22Rv1 (cell line): ENCODE results near the gene UNC13C.

Experiments used
- H3K27ac ChIP-seq: fragments of 450-650 bp; 2 replicates; pipeline ENCODE4 v1.5.1; 2017
- ZFX ChIP-seq: fragments of 450-650 bp; IDR thresholded peaks from 2 replicates; pipeline ENCODE4 v1.6.1; 2017; ENCODE audit warnings: antibody characterized with exemption, borderline replicate concordance
- TF ChIP-seq, protein P1 (sequence below): fragments of 450-650 bp; IDR thresholded peaks from 2 replicates; pipeline ENCODE4 v1.5.1; 2017; ENCODE audit warnings: mild to moderate bottlenecking

UNC13C gene

DNA sequence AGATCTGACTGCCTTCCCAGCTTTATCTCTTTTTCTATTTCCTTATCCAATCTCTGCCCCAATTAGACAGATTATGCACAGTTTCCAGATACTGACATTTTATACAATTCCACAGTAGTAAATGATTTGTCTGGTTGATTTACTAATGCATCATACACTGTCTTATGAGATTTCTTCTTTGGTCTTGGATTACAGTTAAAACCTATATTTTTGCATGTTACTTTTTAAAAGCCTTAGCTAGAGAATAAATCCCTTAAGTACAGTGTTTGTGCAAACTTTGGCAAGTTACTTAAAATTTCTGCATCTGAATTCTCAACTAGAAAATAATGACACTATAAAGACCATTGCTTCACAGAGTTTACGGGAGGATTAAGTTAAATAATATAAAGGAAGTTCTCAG is 6.0 kb downstream of the UNC13C start:
- TF ChIP-seq ZFX, result no peak
- TF ChIP-seq, protein P1, sequence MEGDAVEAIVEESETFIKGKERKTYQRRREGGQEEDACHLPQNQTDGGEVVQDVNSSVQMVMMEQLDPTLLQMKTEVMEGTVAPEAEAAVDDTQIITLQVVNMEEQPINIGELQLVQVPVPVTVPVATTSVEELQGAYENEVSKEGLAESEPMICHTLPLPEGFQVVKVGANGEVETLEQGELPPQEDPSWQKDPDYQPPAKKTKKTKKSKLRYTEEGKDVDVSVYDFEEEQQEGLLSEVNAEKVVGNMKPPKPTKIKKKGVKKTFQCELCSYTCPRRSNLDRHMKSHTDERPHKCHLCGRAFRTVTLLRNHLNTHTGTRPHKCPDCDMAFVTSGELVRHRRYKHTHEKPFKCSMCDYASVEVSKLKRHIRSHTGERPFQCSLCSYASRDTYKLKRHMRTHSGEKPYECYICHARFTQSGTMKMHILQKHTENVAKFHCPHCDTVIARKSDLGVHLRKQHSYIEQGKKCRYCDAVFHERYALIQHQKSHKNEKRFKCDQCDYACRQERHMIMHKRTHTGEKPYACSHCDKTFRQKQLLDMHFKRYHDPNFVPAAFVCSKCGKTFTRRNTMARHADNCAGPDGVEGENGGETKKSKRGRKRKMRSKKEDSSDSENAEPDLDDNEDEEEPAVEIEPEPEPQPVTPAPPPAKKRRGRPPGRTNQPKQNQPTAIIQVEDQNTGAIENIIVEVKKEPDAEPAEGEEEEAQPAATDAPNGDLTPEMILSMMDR, result no peak
- no peak overlapping the region for H3K27ac ChIP-seq

DNA sequence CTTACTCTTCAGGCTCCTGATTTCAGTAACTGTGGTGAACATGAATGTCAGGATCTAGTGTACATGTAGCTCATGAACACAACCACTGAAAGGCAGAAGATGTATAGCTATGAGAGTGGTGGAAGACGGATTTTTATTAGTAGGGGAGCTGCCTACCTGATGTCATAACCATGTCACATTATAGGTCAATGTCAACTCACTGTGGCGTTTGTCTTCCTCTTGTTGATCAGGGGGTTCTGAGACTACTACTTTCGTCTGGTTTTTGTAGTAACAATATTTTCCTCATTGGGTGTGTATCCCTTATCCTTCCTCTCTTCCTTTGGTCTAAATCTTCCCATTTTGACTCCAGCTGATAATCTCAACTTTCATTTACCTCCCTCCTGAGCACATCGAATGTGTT is 7.3 kb downstream of the UNC13C start:
- H3K27ac ChIP-seq, result no peak overlapping the region
- no peak for TF ChIP-seq ZFX
- TF ChIP-seq, protein P1, result no peak

DNA sequence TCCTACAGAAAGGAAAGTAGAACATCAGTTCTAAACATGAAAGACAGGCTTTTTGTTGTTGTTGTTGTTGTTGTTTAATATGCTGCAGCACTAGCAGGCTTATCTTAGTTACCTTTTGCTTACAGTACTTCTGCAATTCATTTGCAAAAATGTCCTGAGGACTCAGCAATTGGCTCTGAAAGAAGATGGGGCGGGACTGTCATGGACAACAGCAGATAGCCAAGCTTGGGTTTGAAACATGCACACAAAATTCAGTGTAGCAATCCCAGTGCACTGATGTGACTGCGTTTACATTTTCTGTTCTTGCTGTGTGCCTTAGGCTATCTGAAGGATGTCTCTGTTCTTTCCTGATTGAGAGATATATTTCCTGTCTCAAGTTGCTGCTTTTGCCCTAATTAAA is 9.2 kb downstream of the UNC13C start:
- no peak overlapping the region for H3K27ac ChIP-seq
- TF ChIP-seq ZFX, result no peak
- TF ChIP-seq, protein P1, result no peak

DNA sequence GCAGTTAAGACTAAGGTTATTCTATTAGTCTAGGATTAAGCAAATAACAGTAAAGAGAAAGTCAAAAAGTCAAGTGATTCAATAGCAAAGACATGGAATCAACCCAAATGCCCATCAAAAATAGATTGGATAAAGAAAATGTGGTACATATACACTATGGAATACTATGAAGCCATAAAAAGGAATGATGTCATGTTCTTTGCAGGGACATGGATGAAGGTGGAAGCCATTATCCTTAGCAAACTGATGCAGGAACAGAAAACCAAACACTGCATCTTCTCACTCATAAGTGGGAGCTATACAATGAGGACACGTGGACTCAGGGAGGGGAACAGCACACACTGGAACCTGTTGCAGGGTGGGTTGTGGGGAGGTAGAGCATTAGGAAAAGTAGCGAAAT is 29.0 kb downstream of the UNC13C start:
- no peak overlapping the region for H3K27ac ChIP-seq
- TF ChIP-seq ZFX, result no peak
- TF ChIP-seq, protein P1, result no peak

- no peak overlapping the region for H3K27ac ChIP-seq
- TF ChIP-seq, protein P1, result no peak
- no peak for TF ChIP-seq ZFX
These were observed 33.4 kb downstream of the UNC13C start for GRCh38 chr15:54011656-54012055.

DNA sequence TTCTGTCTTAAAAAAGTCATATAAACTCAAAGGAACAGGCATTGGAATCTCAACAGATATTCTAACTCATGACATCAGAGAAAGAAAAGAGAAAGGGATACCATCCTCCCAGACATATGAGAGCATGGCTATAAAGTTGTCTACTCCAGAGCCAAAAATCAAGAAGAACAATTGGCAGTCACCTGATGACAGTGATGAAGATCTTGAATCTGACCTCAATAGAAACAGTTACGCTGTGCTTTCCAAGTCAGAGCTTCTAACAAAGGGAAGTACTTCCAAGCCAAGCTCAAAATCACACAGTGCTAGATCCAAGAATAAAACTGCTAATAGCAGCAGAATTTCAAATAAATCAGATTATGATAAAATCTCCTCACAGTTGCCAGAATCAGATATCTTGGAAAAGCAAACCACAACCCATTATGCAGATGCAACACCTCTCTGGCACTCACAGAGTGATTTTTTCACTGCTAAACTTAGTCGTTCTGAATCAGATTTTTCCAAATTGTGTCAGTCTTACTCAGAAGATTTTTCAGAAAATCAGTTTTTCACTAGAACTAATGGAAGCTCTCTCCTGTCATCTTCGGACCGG is 35.9 kb downstream of the UNC13C start:
- no peak overlapping the region for H3K27ac ChIP-seq
- TF ChIP-seq ZFX, result no peak
- TF ChIP-seq, protein P1, result no peak

DNA sequence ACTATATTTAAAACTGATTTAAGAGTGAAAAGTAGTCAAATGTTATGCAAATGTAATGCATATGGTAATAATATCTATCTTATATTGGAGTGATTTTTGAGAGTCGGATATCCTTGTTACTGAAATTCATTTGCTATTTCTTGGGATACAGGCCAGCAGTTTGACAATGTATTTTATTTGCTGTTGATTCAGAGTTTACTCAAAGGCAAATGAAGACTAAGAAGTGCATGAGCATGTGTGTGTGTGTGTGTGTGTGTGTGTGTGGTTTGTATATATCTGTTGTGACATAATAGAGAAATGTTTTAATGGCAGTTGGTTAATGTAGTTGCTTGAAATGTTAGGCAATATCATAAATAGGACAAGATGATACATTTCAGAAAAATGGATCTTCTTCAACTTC is 39.0 kb downstream of the UNC13C start:
- TF ChIP-seq ZFX, result no peak
- TF ChIP-seq, protein P1, result no peak
- H3K27ac ChIP-seq, result no peak overlapping the region
